HCT116 (cell line): Measurements from ENCODE around the gene SLC30A7. TPM values are rescaled to one million over a fixed set of nuclear protein-coding genes. Genes with fewer than 3 reads are reported as not detected.

Source experiments
- ATAC-seq: fragments of 200-7000 bp; cut with Tn5 transposase; 2 replicates; pipeline ENCODE4 v1.9.1; 2020; ENCODE audit warnings: mild to moderate bottlenecking, moderate library complexity
- BruUV-seq: library from RNA; stranded (reverse); fragments of 400-500 nt; replicated peaks from 2 replicates; lab custom pipeline; 2021; lab: Mats Ljungman, UMichigan
- CTCF ChIA-PET: fragments of 300-600 bp; sonication (Branson Sonifier 250); formaldehyde crosslinking; loops from one replicate; lab custom pipeline; 2021; ENCODE audit warnings: antibody characterized with exemption; lab: Charles Lee
- POLR2A ChIA-PET: fragments of 300-600, 350-600 bp; sonication (Branson Sonifier 250); formaldehyde crosslinking; loops from one replicate; lab custom pipeline; 2021; ENCODE audit warnings: antibody characterized with exemption; lab: Charles Lee
- RAD21 ChIA-PET, 2 experiments: fragments of 300-600 bp; sonication (Branson Sonifier 250); formaldehyde crosslinking; loops; one replicate each; lab custom pipeline; 2023; ENCODE audit warnings: low total read pairs in 2 of 2; ENCODE audit not compliant: uncharacterized antibody in 2 of 2, unreplicated experiment in 2 of 2, low non-redundant PET in 1 of 2; lab: Charles Lee
- DNase-seq: peaks from one replicate; pipeline ENCODE4 v3.0.0-alpha.2; 2010; ENCODE audit warnings: low read depth, low spot score
- H2AFZ ChIP-seq: fragments of 200-600 bp; shearing (Covaris generic), sonication (generic); 2 replicates; pipeline ENCODE4 v1.6.1; 2017; ENCODE audit warnings: low read depth, mixed run types, mixed read lengths, antibody characterized with exemption, low read length; ENCODE audit not compliant: poor library complexity, severe bottlenecking
- H3K27ac ChIP-seq: 2 replicates; pipeline ENCODE4 v1.5.1; 2012; ENCODE audit warnings: low read depth, low read length
- H3K27me3 ChIP-seq: fragments of 200-600 bp; sonication (generic); 2 replicates; pipeline ENCODE4 v1.6.1; 2016; ENCODE audit warnings: mixed run types, low read length, mixed read lengths; ENCODE audit not compliant: insufficient read depth
- H3K36me3 ChIP-seq, 2 experiments: fragments of 200-500 bp in 1 of 2; fragments of 200-600 bp in 1 of 2; sonication (Bioruptor generic) in 1 of 2; sonication (generic) in 1 of 2; 2 replicates each; pipeline versions ENCODE4 v1.5.1 to v1.6.1; 2014 to 2016; ENCODE audit warnings: low read length in 2 of 2, inconsistent platforms in 1 of 2, mixed read lengths in 1 of 2, mixed run types in 1 of 2; ENCODE audit not compliant: insufficient read depth in 2 of 2, control insufficient read depth in 1 of 2
- H3K4me1 ChIP-seq, 2 experiments: fragments of 200-600 bp in 1 of 2; sonication (generic) in 1 of 2; 2 replicates each; pipeline versions ENCODE4 v1.5.1 to v1.6.1; 2012 to 2017; ENCODE audit warnings: low read length in 2 of 2, inconsistent platforms in 1 of 2, mild to moderate bottlenecking in 1 of 2, mixed read lengths in 1 of 2, mixed run types in 1 of 2, moderate library complexity in 1 of 2; ENCODE audit not compliant: insufficient read depth in 2 of 2, control insufficient read depth in 1 of 2
- H3K4me2 ChIP-seq: fragments of 200-600 bp; sonication (generic); 2 replicates; pipeline ENCODE4 v1.6.1; 2017; ENCODE audit warnings: mixed run types, low read length, mixed read lengths
- H3K4me3 ChIP-seq, 2 experiments: fragments of 200-600 bp in 1 of 2; sonication (generic) in 1 of 2; replicated peaks in 1 of 2; 2 replicates each; pipeline ENCODE4 v1.5.1; 2011 to 2016; ENCODE audit warnings: low read length in 2 of 2, control low read depth in 1 of 2, low read depth in 1 of 2, mild to moderate bottlenecking in 1 of 2, mixed read lengths in 1 of 2, mixed run types in 1 of 2
- H3K79me2 ChIP-seq: fragments of 200-600 bp; sonication (generic); 2 replicates; pipeline ENCODE4 v1.6.1; 2017; ENCODE audit warnings: mild to moderate bottlenecking, mixed run types, low read length, moderate library complexity, mixed read lengths; ENCODE audit not compliant: insufficient read depth
- H3K9ac ChIP-seq: fragments of 200-600 bp; sonication (generic); 2 replicates; pipeline ENCODE4 v1.6.1; 2016; ENCODE audit warnings: low read length, mixed read lengths
- H3K9me2 ChIP-seq: fragments of 200-600 bp; sonication (generic), shearing (Covaris generic); 2 replicates; pipeline ENCODE4 v1.6.1; 2017; ENCODE audit warnings: mixed run types, mild to moderate bottlenecking, moderate library complexity; ENCODE audit not compliant: insufficient read depth
- H3K9me3 ChIP-seq, 2 experiments: fragments of 200-500 bp in 1 of 2; fragments of 200-600 bp in 1 of 2; sonication (Bioruptor generic) in 1 of 2; sonication (generic) in 1 of 2; 2 replicates each; pipeline ENCODE4 v1.6.1; 2014 to 2017; ENCODE audit warnings: low read length in 2 of 2, mixed read lengths in 2 of 2, inconsistent platforms in 1 of 2, low read depth in 1 of 2, mild to moderate bottlenecking in 1 of 2, mixed run types in 1 of 2, moderate library complexity in 1 of 2; ENCODE audit not compliant: control insufficient read depth in 1 of 2, insufficient read depth in 1 of 2
- H4K20me1 ChIP-seq: fragments of 200-600 bp; sonication (generic), shearing (Covaris generic); 2 replicates; pipeline ENCODE4 v1.6.1; 2017; ENCODE audit warnings: mixed run types, mild to moderate bottlenecking, moderate library complexity; ENCODE audit not compliant: insufficient read depth
- CTCF ChIP-seq, 3 experiments: fragments of 200-600 bp in 1 of 3; sonication (generic) in 1 of 3; IDR thresholded peaks in 2 of 3; conservative IDR thresholded peaks in 1 of 3; 2 replicates each; pipeline ENCODE4 v1.5.1; 2012 to 2017; ENCODE audit warnings: low read depth in 2 of 3, low read length in 2 of 3, antibody characterized with exemption in 1 of 3, borderline replicate concordance in 1 of 3, control low read depth in 1 of 3, mild to moderate bottlenecking in 1 of 3, mixed read lengths in 1 of 3, mixed run types in 1 of 3, moderate library complexity in 1 of 3; ENCODE audit not compliant: insufficient read depth in 1 of 3
- ELF1 ChIP-seq: IDR thresholded peaks from 2 replicates; pipeline ENCODE4 v1.6.1; 2012; ENCODE audit warnings: low read depth, borderline replicate concordance
- EZH2 ChIP-seq: fragments of 200-600 bp; sonication (generic); IDR thresholded peaks from 2 replicates; pipeline ENCODE4 v1.6.1; 2017; ENCODE audit warnings: antibody characterized with exemption, mixed run types
- JUND ChIP-seq: IDR thresholded peaks from 2 replicates; pipeline ENCODE4 v1.6.1; 2012
- MAX ChIP-seq: IDR thresholded peaks from 2 replicates; pipeline ENCODE4 v1.6.1; 2012
- SP1 ChIP-seq: IDR thresholded peaks from 2 replicates; pipeline ENCODE4 v1.6.1; 2012; ENCODE audit warnings: low read depth
- YY1 ChIP-seq: IDR thresholded peaks from 2 replicates; pipeline ENCODE4 v1.6.1; 2011; ENCODE audit warnings: low read length, low read depth, moderate library complexity, mild to moderate bottlenecking; ENCODE audit not compliant: insufficient replicate concordance; ENCODE audit errors: extremely low read depth
- ZNF274 ChIP-seq: fragments of 200-500 bp; sonication (Bioruptor generic); IDR thresholded peaks from 2 replicates; pipeline ENCODE4 v1.6.1; 2014; ENCODE audit warnings: mild to moderate bottlenecking, low read depth, low read length, inconsistent platforms
- intact Hi-C: fragments of 100-400 bp; cut with micrococcal nuclease; formaldehyde crosslinking; loops from 2 replicates; pipeline ENCODE4 v1.10.0; 2022
- total RNA-seq: library from RNA; stranded (reverse); gene quantifications from one replicate; pipeline ENCODE4 v1.2.1, GENCODE V29; 2021; ENCODE audit not compliant: unreplicated experiment

SLC30A7 gene
- total RNA-seq, 1 experiment from 2014 or later: 23.3 TPM

GRCh38 chr1:101002551-101002950, 106.7 kb downstream of the SLC30A7 start:
- no peak overlapping the region for H3K9ac ChIP-seq
- no peak overlapping the region for H3K4me3 ChIP-seq
- POLR2A ChIA-PET: no interaction called here
- no peaks in the 10 kb centered on the region for H4K20me1 ChIP-seq
- CTCF ChIA-PET: no interaction called here
- no peaks in the 10 kb centered on the region for H3K79me2 ChIP-seq
- H3K36me3 ChIP-seq: peaks cover 6 to 11% of the 10 kb centered on the region in 2 experiments; a peak in 2 of 4 replicates
- DNase-seq: no peak
- ATAC-seq: no peak
- RAD21 ChIA-PET: no interaction called here
- no peak overlapping the region for H3K27ac ChIP-seq
- no peak overlapping the region for H3K4me2 ChIP-seq
- H3K4me1 ChIP-seq: peaks cover 0 to 9% of the 10 kb centered on the region in 2 experiments; a peak in 1 of 4 replicates
- no peaks in the 10 kb centered on the region for H3K9me3 ChIP-seq
- no peaks in the 10 kb centered on the region for H3K27me3 ChIP-seq
- BruUV-seq: no TSS peak
- H2AFZ ChIP-seq: no peak overlapping the region
- no peaks in the 10 kb centered on the region for H3K9me2 ChIP-seq
- intact Hi-C loops: no loop called here
- peak; percentile 4; the same call in 1 of the 2 replicates for TF ChIP-seq MAX
- no peak for TF ChIP-seq CTCF (IDR thresholded peaks at IDR 0.05 in 2 of 3, conservative IDR thresholded peaks at IDR 0.05 in 1 of 3; ENCODE audit: borderline replicate concordance in 1 of 3, insufficient read depth in 1 of 3, low read depth in 2 of 3, low read length in 2 of 3)

GRCh38 chr1:101003012-101003650, 107.2 kb downstream of the SLC30A7 start:
- no peak overlapping the region for H3K4me3 ChIP-seq
- DNase-seq: no peak
- RAD21 ChIA-PET: no interaction called here
- ATAC-seq: no peak
- POLR2A ChIA-PET: no interaction called here
- TF ChIP-seq SP1 (no peak), EZH2 (no peak), ELF1 (no peak), ZNF274 (no peak), YY1 (no peak), JUND (no peak)
- H3K79me2 ChIP-seq: no peaks in the 10 kb centered on the region
- H3K4me1 ChIP-seq: peaks cover 0 to 9% of the 10 kb centered on the region in 2 experiments; a peak in 1 of 4 replicates
- no peaks in the 10 kb centered on the region for H3K9me3 ChIP-seq
- CTCF ChIA-PET: no interaction called here
- H3K9me2 ChIP-seq: no peaks in the 10 kb centered on the region
- H3K4me2 ChIP-seq: no peak overlapping the region
- no peak overlapping the region for H2AFZ ChIP-seq
- peaks cover 4 to 13% of the 10 kb centered on the region in 2 experiments; a peak in 2 of 4 replicates for H3K36me3 ChIP-seq
- H3K27ac ChIP-seq: no peak overlapping the region
- no peaks in the 10 kb centered on the region for H3K27me3 ChIP-seq
- no TSS peak for BruUV-seq
- H4K20me1 ChIP-seq: no peaks in the 10 kb centered on the region
- no peak overlapping the region for H3K9ac ChIP-seq
- intact Hi-C loops: no loop called here
